HG03095 (cell line): Measurements from ENCODE around the gene SYNE2.
A peak's percentile ranks its signal among the peaks of the same experiment; 100 is the strongest.

ENCODE experiments used
- ATAC-seq: cut with Tn5 transposase; IDR thresholded peaks from one replicate; pipeline ENCODE4 v1.9.1; 2021; ENCODE audit warnings: moderate library complexity; ENCODE audit not compliant: unreplicated experiment

SYNE2 gene

DNA sequence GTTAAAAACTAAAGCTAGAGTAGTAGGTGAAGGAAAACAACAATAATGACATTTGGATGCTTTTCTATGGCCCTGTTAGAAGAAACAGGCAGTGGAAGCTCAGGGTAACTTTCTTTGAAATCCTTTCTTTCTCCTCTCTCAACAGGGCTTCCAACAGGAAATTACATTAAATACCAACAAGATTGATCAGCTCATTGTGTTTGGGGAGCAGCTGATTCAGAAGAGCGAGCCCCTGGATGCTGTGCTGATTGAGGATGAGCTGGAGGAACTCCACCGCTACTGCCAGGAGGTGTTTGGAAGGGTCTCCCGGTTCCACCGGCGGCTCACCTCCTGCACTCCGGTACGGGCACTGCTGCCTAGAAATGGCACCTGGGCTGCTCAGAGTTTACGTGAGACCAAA, 359.9 kb downstream of the SYNE2 start:
- no peak for ATAC-seq

DNA sequence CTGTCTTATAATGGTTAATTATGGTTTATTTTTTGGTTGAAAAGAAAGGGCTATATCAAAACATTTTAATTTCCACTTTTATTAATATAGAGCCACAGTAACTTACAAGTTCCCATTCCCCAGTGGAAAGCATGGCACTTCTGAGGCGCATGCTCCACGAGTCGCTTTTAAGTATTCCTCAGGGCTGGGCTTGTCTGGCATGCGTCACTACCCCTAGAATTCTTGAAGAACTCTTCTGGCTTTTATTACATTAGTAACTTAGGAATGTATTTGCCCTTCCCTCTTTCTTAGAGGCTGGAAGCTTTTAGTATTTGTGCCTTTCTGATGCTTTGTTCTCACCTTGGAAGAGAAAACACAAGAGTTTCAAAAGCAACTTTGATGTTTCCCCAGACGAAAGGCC, 360.3 kb downstream of the SYNE2 start:
- ATAC-seq = no peak

DNA sequence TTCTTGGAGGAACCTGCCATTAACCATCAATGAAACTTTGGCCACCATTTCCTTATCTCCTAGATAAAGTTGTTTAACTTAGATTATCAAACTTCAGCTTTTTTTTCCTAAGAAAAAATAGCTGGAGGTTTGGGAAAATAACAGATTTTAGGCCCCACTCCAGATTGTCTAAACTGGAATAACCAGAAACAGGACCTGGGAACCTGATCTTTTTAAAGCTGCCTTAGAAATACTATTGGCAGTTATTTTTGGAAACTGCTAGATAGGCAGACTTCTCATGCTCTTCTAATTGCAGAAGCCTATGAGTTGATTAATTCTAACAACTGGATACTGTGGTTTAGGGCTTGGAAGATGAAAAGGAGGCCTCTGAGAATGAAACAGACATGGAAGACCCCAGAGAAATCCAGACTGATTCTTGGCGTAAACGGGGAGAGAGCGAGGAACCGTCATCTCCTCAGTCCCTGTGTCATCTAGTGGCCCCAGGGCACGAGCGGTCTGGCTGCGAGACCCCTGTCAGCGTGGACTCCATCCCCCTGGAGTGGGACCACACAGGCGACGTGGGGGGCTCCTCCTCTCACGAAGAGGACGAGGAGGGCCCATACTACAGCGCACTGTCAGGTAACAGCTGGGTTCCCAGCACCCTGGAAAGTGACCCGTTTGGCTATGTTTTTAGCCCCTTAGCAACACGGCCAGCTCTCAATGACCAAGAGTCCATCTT, 361.2 kb downstream of the SYNE2 start:
- ATAC-seq = no peak

DNA sequence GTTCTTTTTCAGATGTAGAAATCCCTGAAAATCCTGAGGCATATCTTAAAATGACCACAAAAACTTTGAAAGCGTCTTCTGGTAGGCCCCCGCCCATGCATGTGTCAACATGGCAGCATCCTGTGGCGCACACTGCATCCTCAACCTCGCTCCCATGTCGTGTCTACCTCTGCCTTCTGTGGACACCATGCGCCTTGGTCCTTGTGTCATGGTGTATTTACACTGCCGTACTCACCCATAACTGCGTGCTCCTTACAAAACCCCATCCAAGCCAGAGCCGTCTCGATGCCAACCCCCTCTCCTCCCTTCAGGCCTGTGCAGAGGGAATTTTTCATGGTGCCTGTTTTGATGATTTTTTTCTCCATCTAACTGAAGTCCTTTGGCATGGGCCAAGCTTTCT, 362.5 kb downstream of the SYNE2 start:
- no peak for ATAC-seq

DNA sequence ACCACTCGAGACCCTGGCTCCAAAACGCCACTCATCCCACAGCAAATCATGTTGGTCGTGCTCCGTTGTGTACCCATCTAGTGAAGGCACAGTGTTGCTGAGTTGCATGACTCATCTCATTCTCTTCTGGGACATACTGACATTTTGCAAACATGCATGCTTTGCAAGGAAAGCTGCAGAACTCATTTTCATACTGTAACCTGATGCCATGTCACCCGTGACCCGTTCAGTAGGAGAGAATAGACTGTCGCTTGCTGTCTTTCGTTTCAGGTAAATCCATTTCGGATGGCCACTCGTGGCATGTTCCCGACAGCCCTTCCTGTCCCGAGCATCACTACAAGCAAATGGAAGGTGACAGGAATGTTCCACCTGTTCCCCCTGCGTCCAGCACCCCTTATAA, 363.2 kb downstream of the SYNE2 start:
- ATAC-seq = no peak

GRCh38 chr14:64217308-64217707, 364.5 kb downstream of the SYNE2 start:
- ATAC-seq = no peak

- ATAC-seq = no peak
Observed at GRCh38 chr14:64217834-64218233, 365.0 kb downstream of the SYNE2 start.

DNA sequence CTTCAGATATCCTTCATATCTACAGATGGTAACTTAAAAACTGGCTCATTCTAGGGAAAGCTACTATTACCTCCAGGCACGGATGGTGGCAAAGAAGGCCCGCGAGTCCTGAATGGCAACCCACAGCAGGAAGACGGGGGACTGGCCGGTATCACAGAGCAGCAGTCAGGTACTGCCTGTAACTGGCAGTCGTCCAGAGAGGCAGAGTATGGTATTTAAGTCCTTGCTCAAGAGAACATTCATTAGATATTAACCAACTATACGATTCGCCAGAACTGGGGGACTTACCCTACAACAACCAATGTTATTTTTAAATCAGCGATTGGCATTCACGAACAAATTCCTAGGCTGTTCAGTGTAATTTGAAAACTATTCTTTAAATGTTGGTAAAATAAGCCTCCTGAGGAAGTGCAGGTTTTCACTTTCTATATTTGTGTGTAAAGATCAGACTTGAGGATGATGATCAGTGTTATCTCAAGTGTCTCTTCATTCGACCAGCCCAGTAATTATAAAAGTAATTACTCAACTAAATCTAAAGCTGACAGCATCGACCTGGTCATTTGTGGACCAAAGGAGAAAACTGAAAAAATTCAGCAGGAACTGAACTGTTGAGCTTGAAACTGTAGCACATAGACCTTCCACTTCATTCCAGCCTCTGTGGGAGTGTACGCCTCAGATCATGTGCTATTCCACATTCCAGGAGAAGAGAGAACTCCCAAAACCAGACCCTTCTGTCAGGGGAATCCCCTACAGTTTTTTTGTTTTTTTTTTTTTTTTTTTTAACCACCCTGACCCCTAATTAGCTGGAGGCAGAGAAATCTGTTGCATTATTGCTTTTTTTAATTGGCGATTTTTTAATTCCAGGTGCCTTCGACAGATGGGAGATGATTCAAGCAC, 365.8 kb downstream of the SYNE2 start:
- ATAC-seq = peak; percentile 40

GRCh38 chr14:64220056-64220455, 367.3 kb downstream of the SYNE2 start:
- ATAC-seq = no peak

GRCh38 chr14:64220466-64220865, 367.7 kb downstream of the SYNE2 start:
- no peak for ATAC-seq

DNA sequence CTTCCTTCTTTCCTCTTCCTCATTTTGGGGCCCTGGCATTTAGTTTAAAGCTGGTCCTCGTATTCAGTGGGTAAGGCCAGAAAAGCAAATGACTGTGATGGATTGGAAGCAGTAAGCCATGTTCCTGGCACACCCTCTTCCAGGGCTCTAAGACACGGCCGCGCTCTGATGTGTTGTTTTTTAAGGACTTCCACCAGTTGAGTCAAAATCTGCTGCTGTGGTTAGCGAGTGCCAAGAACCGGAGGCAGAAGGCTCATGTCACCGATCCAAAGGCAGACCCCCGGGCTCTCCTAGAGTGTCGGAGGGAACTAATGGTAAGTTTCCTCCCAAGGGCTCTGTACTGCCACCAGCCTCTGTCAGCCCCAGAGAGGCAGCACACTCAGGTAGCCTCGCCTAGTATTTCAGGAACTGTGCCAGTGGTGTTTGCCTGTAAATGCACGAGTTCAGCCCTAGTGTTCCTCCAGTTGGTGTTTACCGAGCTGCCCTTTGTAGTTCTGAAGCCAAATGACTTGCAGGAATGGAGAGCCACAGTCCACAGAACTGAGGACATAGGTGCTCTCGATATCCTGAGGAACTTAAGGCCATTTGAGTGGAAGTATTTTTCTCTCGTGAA, 368.7 kb downstream of the SYNE2 start:
- no peak for ATAC-seq

GRCh38 chr14:64225151-64225757, 372.4 kb downstream of the SYNE2 start:
- ATAC-seq = no peak

GRCh38 chr14:64227856-64228255, 375.1 kb downstream of the SYNE2 start:
- ATAC-seq = no peak

- no peak for ATAC-seq
Observed at GRCh38 chr14:64229489-64229888, 376.7 kb downstream of the SYNE2 start.

DNA sequence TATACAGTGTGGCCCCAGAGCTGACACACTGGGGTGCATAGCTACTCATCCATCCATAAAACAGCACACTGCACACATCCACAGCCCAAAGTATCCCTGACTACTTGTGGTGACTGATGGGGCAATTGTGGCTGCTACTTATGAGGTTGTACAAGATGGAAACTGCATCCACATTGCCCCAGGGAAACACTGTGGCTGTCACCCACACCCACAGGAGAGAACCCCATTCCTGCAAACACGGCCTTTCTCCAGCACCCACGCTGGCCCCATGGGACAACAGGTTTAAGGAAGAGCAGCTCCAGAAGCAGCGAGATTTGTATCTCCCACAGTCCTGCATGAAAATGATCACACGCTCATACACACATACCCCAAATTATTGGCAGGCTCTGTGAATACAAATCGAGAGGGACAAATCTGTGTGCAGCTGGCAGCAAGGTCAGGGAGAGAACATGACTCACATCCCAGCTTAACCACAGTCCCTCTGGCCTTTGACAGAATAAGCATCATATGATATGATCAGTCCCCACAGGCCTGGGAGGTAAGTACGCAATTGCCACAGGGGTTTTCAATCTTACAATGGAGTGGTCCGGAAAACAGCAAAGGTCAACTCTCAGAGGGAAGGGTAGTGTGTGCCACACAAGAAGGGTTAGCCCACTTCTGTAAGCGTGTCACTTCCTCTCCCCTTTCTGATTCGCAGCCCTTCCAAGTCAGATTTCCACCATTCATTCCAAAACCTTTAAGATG, 379.5 kb downstream of the SYNE2 start:
- peak; percentile 27 for ATAC-seq

DNA sequence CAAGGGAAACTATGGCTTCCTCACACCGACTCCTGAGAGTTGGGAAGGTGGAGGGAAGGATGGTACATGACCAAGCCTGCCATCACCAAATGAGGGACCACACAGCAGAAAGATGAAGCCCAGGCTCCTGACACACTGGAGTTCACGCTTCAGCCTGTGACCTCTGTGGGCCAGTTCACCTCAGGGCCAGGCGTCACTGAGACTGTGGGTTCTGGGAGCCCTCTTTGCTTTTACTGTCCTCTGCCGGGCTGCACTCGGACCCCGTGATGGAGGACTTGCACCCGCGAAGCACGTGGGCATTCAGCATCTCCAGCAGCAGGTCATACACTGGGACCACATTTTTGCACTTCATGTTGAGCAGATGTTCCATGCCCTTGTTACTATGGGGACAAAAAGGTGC, 380.1 kb downstream of the SYNE2 start:
- ATAC-seq = no peak

- ATAC-seq = no peak
Observed at GRCh38 chr14:64233531-64234190, 380.9 kb downstream of the SYNE2 start.

- ATAC-seq = no peak
Observed at GRCh38 chr14:64234877-64235651, 382.3 kb downstream of the SYNE2 start.
